HAP-1 (cell line): ENCODE results near the gene GALK1.
"Not testable (repeated sequence)": the region's sequence is repeated elsewhere in the genome, so short reads cannot be mapped to it uniquely, and the experiment has no call there.

ENCODE experiments used
- DNase-seq, 2 experiments: peaks; one replicate each; pipeline ENCODE4 v3.0.0-alpha.2; 2016 to 2020; ENCODE audit warnings: low spot score in 2 of 2
- H3K27me3 ChIP-seq: fragments of 250-450 bp; sonication (Bioruptor Pico); 2 replicates; pipeline ENCODE4 v1.5.1; 2020; ENCODE audit warnings: low read depth, mild to moderate bottlenecking, moderate library complexity
- H3K36me3 ChIP-seq: fragments of 250-450 bp; sonication (Bioruptor Pico); replicated peaks from 2 replicates; pipeline ENCODE4 v1.5.1; 2020; ENCODE audit warnings: mild to moderate bottlenecking
- H3K4me1 ChIP-seq: fragments of 250-450 bp; sonication (Bioruptor Pico); 2 replicates; pipeline ENCODE4 v1.5.1; 2020; ENCODE audit warnings: mild to moderate bottlenecking
- H3K4me3 ChIP-seq: fragments of 250-450 bp; sonication (Bioruptor Pico); 2 replicates; pipeline ENCODE4 v1.5.1; 2020; ENCODE audit warnings: mild to moderate bottlenecking, moderate library complexity
- H3K9me3 ChIP-seq: fragments of 250-450 bp; sonication (Bioruptor Pico); 2 replicates; pipeline ENCODE4 v1.5.1; 2020; ENCODE audit warnings: mild to moderate bottlenecking, moderate library complexity
- in situ Hi-C: fragments of 300-500 bp; cut with MboI; formaldehyde crosslinking; loops from 3 replicates; pipeline ENCODE4 v1.14.3; 2020; ENCODE audit warnings: low sequenced_read_pairs, inconsistent platforms, mixed read lengths

Gene GALK1

GRCh38 chr17:75764417-75764710 lies 628 bp downstream of the GALK1 start:
- H3K4me1 ChIP-seq = peaks cover 8% of the 10 kb centered on the region
- no peaks in the 10 kb centered on the region for H3K9me3 ChIP-seq
- in situ Hi-C loops = no loop called here
- peaks cover 2% of the 10 kb centered on the region; the same call in 1 of the 2 replicates for H3K36me3 ChIP-seq
- peak overlapping the region; percentile 58 for H3K4me3 ChIP-seq
- H3K27me3 ChIP-seq = no peaks in the 10 kb centered on the region
- DNase-seq = no peak

GRCh38 chr17:75763613-75764416 lies 1.2 kb downstream of the GALK1 start:
- in situ Hi-C loops = no loop called here
- peaks cover 2% of the 10 kb centered on the region; the same call in 1 of the 2 replicates for H3K36me3 ChIP-seq

GRCh38 chr17:75763269-75763607 lies 1.8 kb downstream of the GALK1 start:
- H3K36me3 ChIP-seq = peaks cover 2% of the 10 kb centered on the region; the same call in 1 of the 2 replicates
- in situ Hi-C loops = no loop called here
- no peak overlapping the region for H3K4me3 ChIP-seq
- peaks cover 8% of the 10 kb centered on the region for H3K4me1 ChIP-seq
- H3K27me3 ChIP-seq = no peaks in the 10 kb centered on the region
- DNase-seq = no peak
- no peaks in the 10 kb centered on the region for H3K9me3 ChIP-seq

More at GRCh38 chr17:75763613-75764416, 1.2 kb downstream of the GALK1 start:
- DNase-seq = peak in 1 of 2 experiments; percentile 12
- Histone ChIP-seq H3K9me3 (no peaks in the 10 kb centered on the region), H3K27me3 (no peaks in the 10 kb centered on the region), H3K4me3 (peak overlapping the region; percentile 58), H3K4me1 (peaks cover 8% of the 10 kb centered on the region)

- H3K9me3 ChIP-seq = no peaks in the 10 kb centered on the region
- H3K4me3 ChIP-seq = no peak overlapping the region
- H3K36me3 ChIP-seq = peaks cover 2% of the 10 kb centered on the region; the same call in 1 of the 2 replicates
- H3K4me1 ChIP-seq = peaks cover 8% of the 10 kb centered on the region
- H3K27me3 ChIP-seq = no peaks in the 10 kb centered on the region
- DNase-seq = no peak
- in situ Hi-C loops = no loop called here
Observed at GRCh38 chr17:75762513-75763268, 2.3 kb downstream of the GALK1 start.

GRCh38 chr17:75759978-75760640 lies 4.9 kb downstream of the GALK1 start:
- in situ Hi-C loops, H3K4me1 ChIP-seq, H3K9me3 ChIP-seq, H3K27me3 ChIP-seq, DNase-seq, H3K4me3 ChIP-seq, H3K36me3 ChIP-seq: not testable (repeated sequence)

- in situ Hi-C loops = no loop called here
- no peak overlapping the region for H3K4me3 ChIP-seq
Observed at GRCh38 chr17:75759457-75759856, 5.5 kb downstream of the GALK1 start.

GRCh38 chr17:75758131-75758905 lies 6.7 kb downstream of the GALK1 start:
- Histone ChIP-seq H3K36me3 (peaks cover 2% of the 10 kb centered on the region; the same call in 1 of the 2 replicates), H3K27me3 (no peaks in the 10 kb centered on the region), H3K9me3 (no peaks in the 10 kb centered on the region), H3K4me1 (peaks cover 7% of the 10 kb centered on the region), H3K4me3 (no peak overlapping the region)
- no peak for DNase-seq
- in situ Hi-C loops = no loop called here

More at GRCh38 chr17:75759457-75759856, 5.5 kb downstream of the GALK1 start:
- peaks cover 8% of the 10 kb centered on the region for H3K4me1 ChIP-seq
- no peak for DNase-seq
- peaks cover 2% of the 10 kb centered on the region; the same call in 1 of the 2 replicates for H3K36me3 ChIP-seq
- no peaks in the 10 kb centered on the region for H3K27me3 ChIP-seq
- H3K9me3 ChIP-seq = no peaks in the 10 kb centered on the region

- peaks cover 7% of the 10 kb centered on the region for H3K4me1 ChIP-seq
- DNase-seq = no peak
- H3K36me3 ChIP-seq = no peaks in the 10 kb centered on the region
- no peaks in the 10 kb centered on the region for H3K9me3 ChIP-seq
- no peak overlapping the region for H3K4me3 ChIP-seq
- in situ Hi-C loops = no loop called here
- no peaks in the 10 kb centered on the region for H3K27me3 ChIP-seq
Observed at GRCh38 chr17:75757086-75757681, 7.8 kb downstream of the GALK1 start.

- in situ Hi-C loops = no loop called here
- Histone ChIP-seq H3K4me3 (no peak overlapping the region), H3K36me3 (no peaks in the 10 kb centered on the region), H3K4me1 (peaks cover 7% of the 10 kb centered on the region), H3K9me3 (no peaks in the 10 kb centered on the region), H3K27me3 (no peaks in the 10 kb centered on the region)
- no peak for DNase-seq
Observed at GRCh38 chr17:75756451-75757085, 8.4 kb downstream of the GALK1 start.

- DNase-seq = no peak
- Histone ChIP-seq H3K27me3 (no peaks in the 10 kb centered on the region), H3K4me1 (peaks cover 7% of the 10 kb centered on the region), H3K9me3 (no peaks in the 10 kb centered on the region), H3K36me3 (no peaks in the 10 kb centered on the region), H3K4me3 (no peak overlapping the region)
- in situ Hi-C loops = no loop called here
Observed at GRCh38 chr17:75755990-75756389, 9.0 kb downstream of the GALK1 start.

GRCh38 chr17:75755205-75755901 lies 9.6 kb downstream of the GALK1 start:
- Histone ChIP-seq H3K9me3 (no peaks in the 10 kb centered on the region), H3K36me3 (no peaks in the 10 kb centered on the region), H3K4me3 (no peak overlapping the region), H3K4me1 (peaks cover 7% of the 10 kb centered on the region), H3K27me3 (no peaks in the 10 kb centered on the region)
- peak in 1 of 2 experiments; percentile 27 for DNase-seq
- in situ Hi-C loops = no loop called here
